SH-SY5Y (cell line): ENCODE data around the gene PRDM15.

Experiments
- GATA2 ChIP-seq: IDR thresholded peaks from 2 replicates; pipeline ENCODE4 v1.6.1; 2011; ENCODE audit warnings: mild to moderate bottlenecking, low read depth, low read length
- GATA3 ChIP-seq: IDR thresholded peaks from 2 replicates; pipeline ENCODE4 v1.6.1; 2011; ENCODE audit warnings: low read depth, mild to moderate bottlenecking, low read length, moderate library complexity

DNA sequence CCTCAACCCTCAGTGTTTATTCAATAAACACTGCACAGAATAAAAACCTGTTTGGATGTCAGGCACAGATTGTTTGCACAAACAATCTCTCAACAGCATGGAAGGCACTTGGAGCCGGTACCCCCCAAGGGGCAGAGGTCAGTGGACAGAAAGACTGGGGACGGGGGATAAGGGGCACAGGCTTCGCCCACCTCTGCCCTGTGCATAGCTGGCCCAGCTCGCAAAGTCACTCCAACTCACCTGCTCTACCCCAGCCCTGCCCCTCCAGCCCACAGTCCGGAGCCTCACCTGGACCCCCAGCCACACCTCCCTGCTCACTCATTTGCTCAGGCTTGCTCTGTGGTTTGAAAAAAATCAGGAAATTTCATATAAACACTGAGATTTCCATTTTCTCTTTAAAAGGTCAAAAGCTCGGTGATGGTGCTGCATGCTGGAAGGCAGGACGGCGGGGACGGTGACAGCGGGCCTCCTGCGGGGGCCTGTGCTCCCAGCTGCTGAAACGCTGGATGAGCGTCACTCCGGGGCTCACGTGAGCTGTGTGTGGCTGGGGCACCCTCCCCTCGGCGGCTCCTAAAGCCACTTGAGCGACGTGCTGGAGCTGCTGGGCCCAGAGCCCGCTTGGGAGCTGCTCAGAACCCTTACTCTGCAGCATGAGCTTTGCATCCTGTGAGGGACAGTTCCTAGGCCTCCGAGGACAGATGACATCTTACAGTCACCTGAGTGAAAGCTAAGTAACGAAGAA is 54.5 kb downstream of the PRDM15 start:
- no peak for TF ChIP-seq GATA3
- TF ChIP-seq GATA2 = no peak
